Osteoblast (primary cell): Measurements from ENCODE around the gene UTP4. TPM values are rescaled to one million over a fixed set of nuclear protein-coding genes. Genes with fewer than 3 reads are reported as not detected.

Experiments
- DNase-seq: peaks from one replicate; pipeline ENCODE4 v3.0.0; 2011; ENCODE audit warnings: low spot score, mixed read lengths; ENCODE audit not compliant: insufficient read length; ENCODE audit errors: missing footprints
- H2AFZ ChIP-seq: 2 replicates; pipeline ENCODE4 v1.6.0; 2011; ENCODE audit warnings: mild to moderate bottlenecking, low read length
- H3K27ac ChIP-seq: 2 replicates; pipeline ENCODE4 v1.5.1; 2011; ENCODE audit warnings: mild to moderate bottlenecking, low read depth, low read length, moderate library complexity
- H3K27me3 ChIP-seq: 2 replicates; pipeline ENCODE4 v1.6.0; 2012; ENCODE audit warnings: mild to moderate bottlenecking, control low read depth, inconsistent platforms, low read length, moderate library complexity; ENCODE audit not compliant: insufficient read depth
- H3K36me3 ChIP-seq: 2 replicates; pipeline ENCODE4 v1.5.1; 2011; ENCODE audit warnings: mild to moderate bottlenecking, low read length, control low read depth, moderate library complexity; ENCODE audit not compliant: insufficient read depth
- H3K4me1 ChIP-seq: 2 replicates; pipeline ENCODE4 v1.5.1; 2011; ENCODE audit warnings: mild to moderate bottlenecking, low read length, control low read depth, moderate library complexity; ENCODE audit not compliant: insufficient read depth
- H3K4me2 ChIP-seq: 2 replicates; pipeline ENCODE4 v1.6.0; 2011; ENCODE audit warnings: mild to moderate bottlenecking, low read length; ENCODE audit not compliant: insufficient read depth
- H3K4me3 ChIP-seq: fragments of 200-600 bp; sonication (generic); 3 replicates; pipeline ENCODE4 v1.5.1; 2012; ENCODE audit warnings: mild to moderate bottlenecking, low read length, inconsistent platforms; ENCODE audit not compliant: insufficient read depth
- H3K79me2 ChIP-seq: 2 replicates; pipeline ENCODE4 v1.6.0; 2012; ENCODE audit warnings: mild to moderate bottlenecking, low read length, control low read depth, inconsistent platforms; ENCODE audit not compliant: insufficient read depth
- H3K9me3 ChIP-seq: 2 replicates; pipeline ENCODE4 v1.5.1; 2011; ENCODE audit warnings: low read depth, low read length, control low read depth
- H4K20me1 ChIP-seq: 2 replicates; pipeline ENCODE4 v1.6.0; 2012; ENCODE audit warnings: mild to moderate bottlenecking, low read length, control low read depth; ENCODE audit not compliant: insufficient read depth
- total RNA-seq: library from RNA; depleted of rRNA; stranded (reverse); fragments of >200 nt; gene quantifications from 2 replicates; pipeline ENCODE4 v1.2.3, GENCODE V29; 2012
- TF ChIP-seq, protein P1 (sequence below): IDR thresholded peaks from 2 replicates; pipeline ENCODE4 v1.5.1; 2011; ENCODE audit warnings: mild to moderate bottlenecking, low read depth, low read length, moderate library complexity; ENCODE audit errors: extremely low read depth

UTP4 gene
- total RNA-seq, 1 donor: 17.4 TPM

DNA sequence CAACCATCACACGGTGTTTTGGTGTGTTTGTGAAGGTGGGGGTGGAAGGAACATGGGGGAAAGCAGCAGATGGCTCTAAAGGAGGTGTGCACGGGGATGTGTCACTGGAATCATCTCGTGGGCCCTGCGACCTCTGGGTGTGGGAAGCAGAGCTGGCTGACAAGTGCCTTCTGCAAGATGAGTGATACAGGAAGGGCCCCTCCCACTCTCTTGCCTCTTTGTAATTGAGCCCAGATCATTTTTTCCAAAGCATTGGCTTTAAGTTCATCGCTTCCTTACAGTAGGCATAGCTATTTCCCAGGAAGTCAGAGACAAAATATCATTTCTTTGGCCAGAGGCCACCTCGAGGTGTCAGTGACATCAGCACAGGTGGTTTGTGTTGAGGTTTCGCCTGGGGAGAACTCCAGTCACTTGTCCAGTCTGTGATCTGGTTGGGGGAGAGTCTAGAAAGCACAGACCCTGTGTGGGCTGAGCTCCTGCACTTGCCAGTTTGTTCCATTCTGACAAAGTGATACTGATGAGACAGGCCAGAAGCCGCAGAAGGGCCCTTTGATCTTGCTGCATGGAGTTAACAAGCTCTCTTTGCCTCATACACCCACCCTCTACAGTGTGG lies 33.9 kb downstream of the UTP4 start:
- DNase-seq: peak; percentile 92

DNA sequence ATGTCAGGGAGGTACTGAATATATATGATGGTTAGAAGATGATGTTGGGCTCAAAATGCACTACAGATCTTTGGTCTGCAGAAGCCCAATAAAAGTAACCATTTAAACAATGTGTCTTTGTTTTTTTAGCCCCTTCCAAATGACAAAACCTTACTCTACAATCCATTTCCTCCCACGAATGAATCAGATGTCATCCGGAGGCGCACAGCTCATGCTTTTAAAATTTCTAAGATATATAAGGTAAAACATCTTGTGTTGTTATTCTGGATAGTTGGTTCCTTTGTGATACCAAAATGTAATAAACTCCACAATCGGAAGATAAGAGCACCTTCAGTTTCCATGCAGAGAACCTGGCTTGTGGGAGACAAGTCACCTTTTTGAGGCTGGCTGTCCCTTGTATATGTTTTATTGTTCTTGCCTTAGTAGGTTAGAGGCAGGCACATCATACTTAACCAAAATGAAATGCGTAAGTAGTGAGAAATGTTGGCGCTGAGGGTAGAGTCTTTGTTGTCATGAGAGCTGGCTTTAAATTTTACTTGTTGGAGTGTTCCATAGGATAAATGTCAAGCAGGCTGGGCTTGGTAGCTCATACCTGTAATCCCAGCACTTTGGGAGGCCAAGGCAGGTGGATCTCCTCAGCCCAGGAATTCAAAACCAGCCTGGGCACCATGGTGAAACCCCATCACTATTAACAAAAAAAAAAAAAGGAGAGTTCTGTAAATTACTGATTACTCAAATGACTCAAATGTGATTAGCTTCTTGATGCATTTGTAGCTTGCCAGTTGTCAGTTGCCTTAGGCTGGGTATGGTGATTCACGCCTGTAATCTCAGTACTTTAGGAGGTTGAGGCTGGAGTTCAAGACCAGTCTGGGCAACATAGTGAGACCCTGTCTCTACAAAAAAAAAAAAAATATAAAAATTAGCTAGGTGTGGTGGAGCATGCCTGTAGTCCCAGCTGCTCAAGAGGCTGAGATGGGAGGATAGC lies 34.8 kb downstream of the UTP4 start:
- TF ChIP-seq, protein P1, sequence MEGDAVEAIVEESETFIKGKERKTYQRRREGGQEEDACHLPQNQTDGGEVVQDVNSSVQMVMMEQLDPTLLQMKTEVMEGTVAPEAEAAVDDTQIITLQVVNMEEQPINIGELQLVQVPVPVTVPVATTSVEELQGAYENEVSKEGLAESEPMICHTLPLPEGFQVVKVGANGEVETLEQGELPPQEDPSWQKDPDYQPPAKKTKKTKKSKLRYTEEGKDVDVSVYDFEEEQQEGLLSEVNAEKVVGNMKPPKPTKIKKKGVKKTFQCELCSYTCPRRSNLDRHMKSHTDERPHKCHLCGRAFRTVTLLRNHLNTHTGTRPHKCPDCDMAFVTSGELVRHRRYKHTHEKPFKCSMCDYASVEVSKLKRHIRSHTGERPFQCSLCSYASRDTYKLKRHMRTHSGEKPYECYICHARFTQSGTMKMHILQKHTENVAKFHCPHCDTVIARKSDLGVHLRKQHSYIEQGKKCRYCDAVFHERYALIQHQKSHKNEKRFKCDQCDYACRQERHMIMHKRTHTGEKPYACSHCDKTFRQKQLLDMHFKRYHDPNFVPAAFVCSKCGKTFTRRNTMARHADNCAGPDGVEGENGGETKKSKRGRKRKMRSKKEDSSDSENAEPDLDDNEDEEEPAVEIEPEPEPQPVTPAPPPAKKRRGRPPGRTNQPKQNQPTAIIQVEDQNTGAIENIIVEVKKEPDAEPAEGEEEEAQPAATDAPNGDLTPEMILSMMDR: no peak
- no peaks in the 10 kb centered on the region for H3K9me3 ChIP-seq
- peaks cover 34% of the 10 kb centered on the region for H3K4me1 ChIP-seq
- no peaks in the 10 kb centered on the region for H3K27me3 ChIP-seq
- H2AFZ ChIP-seq: no peak overlapping the region
- H4K20me1 ChIP-seq: no peaks in the 10 kb centered on the region
- H3K36me3 ChIP-seq: peaks cover 49% of the 10 kb centered on the region
- peak overlapping the region; percentile 78 for H3K27ac ChIP-seq
- H3K4me3 ChIP-seq: peak overlapping the region; percentile 41
- peak overlapping the region; percentile 49 for H3K4me2 ChIP-seq
- DNase-seq: peak; percentile 31
- no peaks in the 10 kb centered on the region for H3K79me2 ChIP-seq

More for the DNA sequence above, 33.9 kb downstream of the UTP4 start:
- Histone ChIP-seq H3K9me3 (no peaks in the 10 kb centered on the region), H2AFZ (no peak overlapping the region), H3K36me3 (peaks cover 54% of the 10 kb centered on the region), H3K4me2 (peak overlapping the region; percentile 49), H3K4me1 (peaks cover 29% of the 10 kb centered on the region), H3K4me3 (peak overlapping the region; percentile 0), H3K27ac (peak overlapping the region; percentile 78), H3K79me2 (no peaks in the 10 kb centered on the region), H3K27me3 (no peaks in the 10 kb centered on the region), H4K20me1 (no peaks in the 10 kb centered on the region)
- TF ChIP-seq, protein P1: no peak

DNA sequence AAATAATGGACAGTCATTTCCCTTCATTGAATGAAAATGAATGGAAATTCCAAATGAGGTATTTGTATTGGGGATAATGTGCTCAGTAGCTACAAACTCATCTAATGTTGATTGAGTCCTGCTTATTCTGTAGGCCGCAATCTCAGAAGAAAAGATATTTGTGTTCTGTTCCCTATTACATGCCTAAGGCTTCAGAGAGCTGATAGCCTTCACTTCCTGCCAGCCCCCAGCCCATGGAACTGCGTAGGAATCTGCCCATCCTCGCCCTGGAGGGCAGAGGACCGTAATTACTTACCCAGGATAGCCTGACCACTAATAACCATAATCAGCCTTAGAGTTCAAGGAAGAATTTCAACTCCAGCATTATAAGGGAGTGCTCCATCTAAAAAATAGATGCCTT lies 36.6 kb downstream of the UTP4 start:
- Histone ChIP-seq H3K36me3 (peaks cover 34% of the 10 kb centered on the region), H3K4me2 (no peak overlapping the region), H3K4me1 (peaks cover 44% of the 10 kb centered on the region), H3K9me3 (no peaks in the 10 kb centered on the region), H3K27me3 (no peaks in the 10 kb centered on the region), H3K4me3 (no peak overlapping the region), H3K79me2 (no peaks in the 10 kb centered on the region), H3K27ac (no peak overlapping the region), H4K20me1 (no peaks in the 10 kb centered on the region), H2AFZ (no peak overlapping the region)
- TF ChIP-seq, protein P1: no peak
- DNase-seq: no peak
